Tibial nerve (tissue), 3 donors: ENCODE data around the gene CELA3A.
"Not testable (repeated sequence)": the region's sequence is repeated elsewhere in the genome, so short reads cannot be mapped to it uniquely, and the experiment has no call there.

ENCODE experiments used
- CTCF ChIP-seq, 5 experiments: fragments of 200-600 bp in 3 of 5; fragments of 450-650 bp in 2 of 5; sonication (generic) in 3 of 5; IDR thresholded peaks; one replicate each; pipeline ENCODE4 v1.5.1; 2016 to 2019; ENCODE audit warnings: antibody characterized with exemption in 5 of 5, mild to moderate bottlenecking in 3 of 5, moderate library complexity in 2 of 5
- POLR2A ChIP-seq, 2 donors: fragments of 450-650 bp; IDR thresholded peaks; one replicate each; pipeline ENCODE4 v1.6.1; 2017; ENCODE audit warnings: antibody characterized with exemption in 2 of 2, mild to moderate bottlenecking in 2 of 2, moderate library complexity in 2 of 2

GRCh38 chr1:21982122-21982521 is 19.3 kb upstream of the CELA3A start:
- TF ChIP-seq POLR2A, CTCF (IDR thresholded peaks at IDR 0.05): not testable (repeated sequence)
